HL-60/S4 treated with phorbol 12-myristate 13-acetate at 8.2 ng/mL for 4 days and 3 days (cell line): ENCODE data around the gene MSN.

Source experiments
- in situ Hi-C: fragments of 300-500 bp; cut with MboI; formaldehyde crosslinking; loops from 2 replicates; pipeline ENCODE4 v1.15.0; 2022; ENCODE audit warnings: low sequenced_read_pairs

The MSN gene

GRCh38 chrX:65671966-65672365, 4.5 kb downstream of the MSN start:
- in situ Hi-C loops = no loop called here

GRCh38 chrX:65673857-65674203, 6.4 kb downstream of the MSN start:
- in situ Hi-C loops = no loop called here

GRCh38 chrX:65674204-65674893, 6.9 kb downstream of the MSN start:
- in situ Hi-C loops = no loop called here

- in situ Hi-C loops = no loop called here
These were observed 10.6 kb downstream of the MSN start for GRCh38 chrX:65677954-65678469.

- in situ Hi-C loops = no loop called here
These were observed 11.7 kb downstream of the MSN start for GRCh38 chrX:65679071-65679540.

- in situ Hi-C loops = no loop called here
These were observed 14.4 kb downstream of the MSN start for GRCh38 chrX:65681810-65682209.

GRCh38 chrX:65685112-65685511, 17.7 kb downstream of the MSN start:
- in situ Hi-C loops = no loop called here

GRCh38 chrX:65686236-65686635, 18.8 kb downstream of the MSN start:
- in situ Hi-C loops = no loop called here

GRCh38 chrX:65687367-65687766, 19.9 kb downstream of the MSN start:
- in situ Hi-C loops = no loop called here

- in situ Hi-C loops = no loop called here
These were observed 21.0 kb downstream of the MSN start for GRCh38 chrX:65688403-65688871.

- in situ Hi-C loops = no loop called here
These were observed 21.9 kb downstream of the MSN start for GRCh38 chrX:65689377-65689776.

- in situ Hi-C loops = no loop called here
These were observed 22.8 kb downstream of the MSN start for GRCh38 chrX:65690057-65690855.

GRCh38 chrX:65695849-65696449, 28.5 kb downstream of the MSN start:
- in situ Hi-C loops = no loop called here

- in situ Hi-C loops = no loop called here
These were observed 29.2 kb downstream of the MSN start for GRCh38 chrX:65696613-65697012.

- in situ Hi-C loops = no loop called here
These were observed 29.8 kb downstream of the MSN start for GRCh38 chrX:65697211-65697641.

- in situ Hi-C loops = no loop called here
These were observed 30.7 kb downstream of the MSN start for GRCh38 chrX:65697915-65698796.

GRCh38 chrX:65702956-65703355, 35.5 kb downstream of the MSN start:
- in situ Hi-C loops = loop anchor here (25.0 kb wide), 1 partner anchor 116 kb away; no protein-coding TSS in a partner anchor

GRCh38 chrX:65705439-65705838, 38.0 kb downstream of the MSN start:
- in situ Hi-C loops = loop anchor here (25.0 kb wide), 1 partner anchor 118 kb away; no protein-coding TSS in a partner anchor

- in situ Hi-C loops = loop anchor here (25.0 kb wide), 1 partner anchor 119 kb away; no protein-coding TSS in a partner anchor
These were observed 38.8 kb downstream of the MSN start for GRCh38 chrX:65706041-65706828.
